H9 (cell line): ENCODE results near the gene SNRNP70. TPM values are rescaled to one million over a fixed set of nuclear protein-coding genes. Genes with fewer than 3 reads are reported as not detected.

Experiments
- DNase-seq: peaks from one replicate; pipeline ENCODE4 v3.0.0-alpha.2; 2017
- H2AFZ ChIP-seq: one replicate; pipeline ENCODE4 v1.6.1; 2013; ENCODE audit warnings: mild to moderate bottlenecking, low read length, control low read depth, moderate library complexity
- H2AK5ac ChIP-seq: 2 replicates; pipeline ENCODE4 v1.6.1; 2013; ENCODE audit warnings: low read length, control low read depth, mixed read lengths; ENCODE audit not compliant: insufficient read length
- H2BK120ac ChIP-seq: one replicate; pipeline ENCODE4 v1.6.1; 2013; ENCODE audit warnings: low read depth, mild to moderate bottlenecking, low read length, control low read depth, inconsistent platforms; ENCODE audit not compliant: poor library complexity, severe bottlenecking
- H2BK12ac ChIP-seq: 2 replicates; pipeline ENCODE4 v1.6.1; 2013; ENCODE audit warnings: low read length, control low read depth, mixed read lengths, low read depth; ENCODE audit not compliant: insufficient read length
- H2BK15ac ChIP-seq: 2 replicates; pipeline ENCODE4 v1.6.1; 2013; ENCODE audit warnings: low read depth, low read length, control low read depth
- H2BK20ac ChIP-seq: one replicate; pipeline ENCODE4 v1.6.1; 2013; ENCODE audit warnings: low read depth, mild to moderate bottlenecking, low read length, control low read depth, inconsistent platforms; ENCODE audit not compliant: poor library complexity, severe bottlenecking
- H2BK5ac ChIP-seq: 2 replicates; pipeline ENCODE4 v1.6.1; 2013; ENCODE audit warnings: low read length, control low read depth, mixed read lengths; ENCODE audit not compliant: insufficient read length
- H3K14ac ChIP-seq: 2 replicates; pipeline ENCODE4 v1.6.1; 2013; ENCODE audit warnings: low read length, control low read depth; ENCODE audit not compliant: insufficient read depth
- H3K18ac ChIP-seq: 2 replicates; pipeline ENCODE4 v1.6.1; 2013; ENCODE audit warnings: low read depth, mild to moderate bottlenecking, mixed read lengths, low read length, control low read depth; ENCODE audit not compliant: insufficient read length
- H3K23ac ChIP-seq: 2 replicates; pipeline ENCODE4 v1.6.1; 2013; ENCODE audit warnings: low read length, control low read depth, mixed read lengths, low read depth; ENCODE audit not compliant: insufficient read length
- H3K23me2 ChIP-seq: 2 replicates; pipeline ENCODE4 v1.6.1; 2013; ENCODE audit warnings: low read depth, mild to moderate bottlenecking, mixed read lengths, low read length, control low read depth; ENCODE audit not compliant: insufficient read length, poor library complexity, severe bottlenecking
- H3K27ac ChIP-seq: 2 replicates; pipeline ENCODE4 v1.5.1; 2013; ENCODE audit warnings: low read length, control low read depth, mixed read lengths, low read depth; ENCODE audit not compliant: insufficient read length
- H3K27me3 ChIP-seq: 2 replicates; pipeline ENCODE4 v1.6.1; 2013; ENCODE audit warnings: low read length, control low read depth, inconsistent platforms; ENCODE audit not compliant: insufficient read depth
- H3K4ac ChIP-seq: 2 replicates; pipeline ENCODE4 v1.6.1; 2013; ENCODE audit warnings: low read depth, mild to moderate bottlenecking, control low read depth, inconsistent platforms, low read length, moderate library complexity
- H3K4me1 ChIP-seq: 2 replicates; pipeline ENCODE4 v1.6.1; 2013; ENCODE audit warnings: low read length, control low read depth, inconsistent platforms; ENCODE audit not compliant: insufficient read depth
- H3K4me2 ChIP-seq: 2 replicates; pipeline ENCODE4 v1.6.1; 2013; ENCODE audit warnings: low read length, control low read depth, mixed read lengths; ENCODE audit not compliant: insufficient read length, insufficient read depth
- H3K56ac ChIP-seq: 2 replicates; pipeline ENCODE4 v1.6.1; 2013; ENCODE audit warnings: low read depth, mild to moderate bottlenecking, mixed read lengths, low read length, control low read depth; ENCODE audit not compliant: insufficient read length
- H3K79me1 ChIP-seq: 2 replicates; pipeline ENCODE4 v1.6.1; 2013; ENCODE audit warnings: low read depth, mild to moderate bottlenecking, moderate library complexity, low read length, control low read depth, inconsistent platforms; ENCODE audit not compliant: insufficient read depth, poor library complexity, severe bottlenecking
- H3K79me2 ChIP-seq: 2 replicates; pipeline ENCODE4 v1.6.1; 2013; ENCODE audit warnings: low read length, control low read depth, inconsistent platforms; ENCODE audit not compliant: insufficient read depth
- H3K9ac ChIP-seq: 2 replicates; pipeline ENCODE4 v1.6.1; 2013; ENCODE audit warnings: low read length, control low read depth, mixed read lengths; ENCODE audit not compliant: insufficient read length; ENCODE audit errors: extremely low read depth
- H3K9me3 ChIP-seq: one replicate; pipeline ENCODE4 v1.6.1; 2013; ENCODE audit warnings: low read depth, low read length, inconsistent platforms; ENCODE audit not compliant: control insufficient read depth
- H3T11ph ChIP-seq: one replicate; pipeline ENCODE4 v1.6.1; 2013; ENCODE audit warnings: mild to moderate bottlenecking, low read length, control low read depth, inconsistent platforms
- H4K20me1 ChIP-seq: one replicate; pipeline ENCODE4 v1.6.1; 2013; ENCODE audit not compliant: control insufficient read depth, insufficient read length, insufficient read depth
- H4K5ac ChIP-seq: 2 replicates; pipeline ENCODE4 v1.6.1; 2013; ENCODE audit warnings: low read depth, mild to moderate bottlenecking, mixed read lengths, low read length, control low read depth; ENCODE audit not compliant: insufficient read length
- H4K8ac ChIP-seq: replicated peaks from 2 replicates; pipeline ENCODE4 v1.6.1; 2013; ENCODE audit warnings: low read length, control low read depth, mixed read lengths, low read depth; ENCODE audit not compliant: insufficient read length
- H4K91ac ChIP-seq: 2 replicates; pipeline ENCODE4 v1.6.1; 2013; ENCODE audit warnings: low read depth, mild to moderate bottlenecking, moderate library complexity, mixed read lengths, low read length, control low read depth; ENCODE audit not compliant: insufficient read length
- H3K27ac Mint-ChIP-seq, 3 experiments: 2 replicates in 2 of 3; 3 replicates in 1 of 3; pipeline ENCODE4 v1.8.0; 2020 to 2021; ENCODE audit warnings: mixed read lengths in 3 of 3, mild to moderate bottlenecking in 1 of 3, moderate library complexity in 1 of 3
- H3K27me3 Mint-ChIP-seq: 2 replicates; pipeline ENCODE4 v1.8.0; 2021; ENCODE audit warnings: low read depth, mild to moderate bottlenecking, moderate library complexity, mixed read lengths
- H3K36me3 Mint-ChIP-seq, 3 experiments: 2 replicates in 2 of 3; 3 replicates in 1 of 3; pipeline ENCODE4 v1.8.0; 2020 to 2021; ENCODE audit warnings: low read depth in 3 of 3, mixed read lengths in 3 of 3; ENCODE audit not compliant: insufficient read depth in 1 of 3
- H3K4me1 Mint-ChIP-seq, 2 experiments: 2 replicates each; pipeline ENCODE4 v1.8.0; 2020; ENCODE audit warnings: mixed read lengths in 2 of 2
- H3K4me3 Mint-ChIP-seq, 2 experiments: 2 replicates in 1 of 2; 3 replicates in 1 of 2; pipeline ENCODE4 v1.8.0; 2020 to 2021; ENCODE audit warnings: mild to moderate bottlenecking in 2 of 2, mixed read lengths in 2 of 2, moderate library complexity in 1 of 2
- H3K9me3 Mint-ChIP-seq, 2 experiments: 2 replicates in 1 of 2; 3 replicates in 1 of 2; pipeline ENCODE4 v1.8.0; 2020; ENCODE audit warnings: mild to moderate bottlenecking in 2 of 2, mixed read lengths in 2 of 2, moderate library complexity in 1 of 2
- CTCF ChIP-seq: fragments of 200-600 bp; sonication (generic); conservative IDR thresholded peaks from 3 replicates; pipeline ENCODE4 v1.8.0; 2021; ENCODE audit warnings: antibody characterized with exemption, mild to moderate bottlenecking
- WGBS: extraction: QIAGEN DNeasy Blood & Tissue Kit; methylation state at CpG from one replicate; pipeline ENCODE4 v1.1.7; 2013; ENCODE audit warnings: missing lambda C conversion rate, low lambda C conversion rate, mixed read lengths; ENCODE audit not compliant: insufficient read length; ENCODE audit errors: extremely low coverage; 5-methylcytosine and 5-hydroxymethylcytosine counted together
- total RNA-seq: library from RNA; stranded (reverse); gene quantifications from 2 replicates; pipeline ENCODE4 v1.2.1, GENCODE V29; 2021

The SNRNP70 gene
- total RNA-seq, 1 experiment from 2014 or later = 295 TPM

- DNase-seq = no peak
- Histone ChIP-seq H2AK5ac (no peak overlapping the region), H2BK120ac (no peak overlapping the region), H3K56ac (no peak overlapping the region), H4K20me1 (no peaks in the 10 kb centered on the region), H3K14ac (no peak overlapping the region), H2AFZ (no peak overlapping the region), H3K23ac (no peak overlapping the region), H2BK12ac (no peak overlapping the region), H2BK15ac (no peak overlapping the region), H3K27ac (no peak overlapping the region), H2BK5ac (no peak overlapping the region), H3K9ac (no peak overlapping the region), H3K4me1 (peaks cover 2% of the 10 kb centered on the region; the same call in 1 of the 2 replicates), H3K18ac (no peak overlapping the region), H4K5ac (no peak overlapping the region), H3K79me1 (no peaks in the 10 kb centered on the region), H3K4ac (no peak overlapping the region), H3K79me2 (no peaks in the 10 kb centered on the region), H3T11ph (no peak overlapping the region), H4K91ac (no peak overlapping the region), H3K23me2 (peaks cover 3% of the 10 kb centered on the region), H3K27me3 (peaks cover 33% of the 10 kb centered on the region; the same call in 1 of the 2 replicates), H3K4me2 (peak overlapping the region; percentile 62), H3K9me3 (no peaks in the 10 kb centered on the region), H2BK20ac (no peak overlapping the region), H4K8ac (no peak overlapping the region)
- TF ChIP-seq CTCF = no peak
- H3K27ac Mint-ChIP-seq = no peak overlapping the region
- H3K9me3 Mint-ChIP-seq = peaks cover 7 to 14% of the 10 kb centered on the region in 2 experiments; a peak in 4 of 5 replicates
- peaks cover 77% of the 10 kb centered on the region for H3K27me3 Mint-ChIP-seq
- H3K36me3 Mint-ChIP-seq = peaks cover 0 to 4% (median 3%) of the 10 kb centered on the region in 3 experiments; a peak in 3 of 7 replicates
- peak overlapping the region; percentile 19 to 39; a peak in 3 of 5 replicates for H3K4me3 Mint-ChIP-seq
- peaks cover 29 to 44% of the 10 kb centered on the region in 2 experiments for H3K4me1 Mint-ChIP-seq
- WGBS = no CpG with 5 or more reads among the region's 13 CpGs
Observed at GRCh38 chr19:49065905-49066512, 19.2 kb upstream of the SNRNP70 start.
